GM12892 (cell line): ENCODE results near the gene IFRD2.

Experiments
- POLR2A ChIP-seq: IDR thresholded peaks from 2 replicates; pipeline ENCODE4 v1.6.1; 2011; ENCODE audit warnings: low read depth, low read length, control low read depth
- POLR2AphosphoS5 ChIP-seq: IDR thresholded peaks from 2 replicates; pipeline ENCODE4 v1.6.1; 2011; ENCODE audit warnings: low read depth, low read length, control low read depth
- TAF1 ChIP-seq: IDR thresholded peaks from 2 replicates; pipeline ENCODE4 v1.6.1; 2011; ENCODE audit warnings: low read depth, mild to moderate bottlenecking, control low read depth, low read length, borderline replicate concordance

DNA sequence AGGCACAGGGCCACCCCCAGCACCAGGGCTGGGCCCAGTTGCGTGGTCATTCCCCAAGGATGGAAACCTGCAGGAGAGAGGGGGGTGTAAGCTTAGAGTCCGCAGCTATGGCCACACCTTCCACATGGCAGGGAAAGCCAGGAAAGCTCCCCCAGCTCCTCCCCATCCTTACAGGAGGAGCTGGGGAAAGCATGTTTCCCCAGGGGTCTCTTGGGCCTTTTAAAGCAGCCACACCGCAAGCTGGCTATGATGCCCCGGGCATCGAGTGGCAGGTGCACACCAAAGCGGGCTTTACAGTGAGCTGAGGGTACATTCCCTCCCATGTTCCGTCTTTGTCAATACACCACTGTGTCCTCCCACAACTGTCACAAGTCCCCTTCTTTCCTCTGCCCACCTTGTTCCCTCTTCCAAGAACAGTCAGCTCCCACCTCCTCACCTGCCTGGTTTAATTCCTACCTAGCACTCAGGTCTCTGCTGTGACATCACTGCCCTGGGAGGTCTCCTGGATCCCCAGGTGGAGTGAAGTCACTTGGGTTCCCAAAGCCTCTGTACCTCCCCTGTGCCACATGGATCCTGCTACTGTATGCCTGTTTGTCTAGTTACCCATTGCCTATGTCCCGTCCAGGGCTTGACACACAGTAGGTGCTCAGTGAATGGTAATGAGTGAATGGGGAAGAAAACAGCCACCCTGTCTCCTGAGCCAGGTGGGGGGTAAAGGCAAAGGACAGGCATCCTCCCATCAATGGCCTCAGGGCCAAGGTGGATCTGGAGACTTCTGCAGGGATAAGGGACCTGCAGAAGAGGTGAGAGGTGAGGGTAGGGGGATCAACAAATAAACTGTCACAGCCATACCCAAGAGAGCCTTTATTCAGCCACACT lies 3.6 kb upstream of the IFRD2 start:
- TF ChIP-seq POLR2AphosphoS5 (no peak), POLR2A (no peak), TAF1 (no peak)
